Left ventricle myocardium inferior (tissue), 1 donor: ENCODE measurements around the gene SEMG2. TPM values are rescaled to one million over a fixed set of nuclear protein-coding genes. Genes with fewer than 3 reads are reported as not detected.

Source experiments
- DNase-seq: peaks from one replicate; pipeline ENCODE4 v3.0.0-alpha.2; 2020
- H3K27ac ChIP-seq: fragments of 200-600 bp; replicated peaks from 2 replicates; pipeline ENCODE4 v1.8.0; 2021
- H3K27me3 ChIP-seq: fragments of 200-600 bp; 2 replicates; pipeline ENCODE4 v1.8.0; 2021; ENCODE audit warnings: low read depth
- H3K36me3 ChIP-seq: fragments of 200-600 bp; 2 replicates; pipeline ENCODE4 v1.8.0; 2021
- H3K4me1 ChIP-seq: fragments of 200-600 bp; 2 replicates; pipeline ENCODE4 v1.8.0; 2021
- H3K4me3 ChIP-seq: fragments of 200-600 bp; 2 replicates; pipeline ENCODE4 v1.8.0; 2021; ENCODE audit warnings: mild to moderate bottlenecking, moderate library complexity
- H3K9me3 ChIP-seq: fragments of 200-600 bp; replicated peaks from 2 replicates; pipeline ENCODE4 v1.8.0; 2021
- intact Hi-C: fragments of 100-400 bp; cut with micrococcal nuclease; formaldehyde crosslinking; loops from one replicate; pipeline ENCODE4 v1.11.0; 2022
- total RNA-seq: library from RNA; stranded (reverse); fragmentation: NEBNext Ultra II Directional; extraction: Animal tissue kit (Norgen Biotek cat#: 25700); gene quantifications from one replicate; pipeline ENCODE4 v1.2.1, GENCODE V29; 2021
- TF ChIP-seq, protein P1 (sequence below): fragments of 200-600 bp; IDR thresholded peaks from 2 replicates; pipeline ENCODE4 v1.8.0; 2021; ENCODE audit warnings: antibody characterized with exemption, mild to moderate bottlenecking, borderline replicate concordance
- donor health status: DM: no; HTN: yes; CAD: no; lungs with severe emphysema.

SEMG2 gene
- total RNA-seq, 1 donor from 2014 or later: not detected

DNA sequence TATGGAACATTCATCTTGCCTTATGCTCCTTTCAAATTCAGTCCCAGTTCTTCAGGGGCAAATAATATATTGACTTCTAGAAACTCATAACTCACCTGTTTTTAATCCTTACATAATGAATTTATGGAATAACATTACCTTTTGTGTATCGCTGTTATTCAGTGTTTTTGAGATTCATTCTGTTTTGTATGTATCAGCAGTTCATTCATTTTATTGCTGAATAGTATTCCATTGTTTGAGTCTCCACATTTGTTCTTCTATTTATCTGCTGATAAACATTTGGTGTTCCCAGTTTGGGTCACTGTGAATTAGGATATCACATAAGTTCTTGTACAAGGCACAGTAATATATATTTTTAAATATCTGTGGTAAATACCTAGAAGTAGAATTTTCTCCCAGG is 5.1 kb downstream of the SEMG2 start:
- intact Hi-C loops: no loop called here
- no peaks in the 10 kb centered on the region for H3K4me1 ChIP-seq
- peaks cover 95% of the 10 kb centered on the region for H3K27me3 ChIP-seq
- H3K27ac ChIP-seq: no peak overlapping the region
- H3K36me3 ChIP-seq: no peaks in the 10 kb centered on the region
- H3K4me3 ChIP-seq: no peak overlapping the region
- TF ChIP-seq, protein P1, sequence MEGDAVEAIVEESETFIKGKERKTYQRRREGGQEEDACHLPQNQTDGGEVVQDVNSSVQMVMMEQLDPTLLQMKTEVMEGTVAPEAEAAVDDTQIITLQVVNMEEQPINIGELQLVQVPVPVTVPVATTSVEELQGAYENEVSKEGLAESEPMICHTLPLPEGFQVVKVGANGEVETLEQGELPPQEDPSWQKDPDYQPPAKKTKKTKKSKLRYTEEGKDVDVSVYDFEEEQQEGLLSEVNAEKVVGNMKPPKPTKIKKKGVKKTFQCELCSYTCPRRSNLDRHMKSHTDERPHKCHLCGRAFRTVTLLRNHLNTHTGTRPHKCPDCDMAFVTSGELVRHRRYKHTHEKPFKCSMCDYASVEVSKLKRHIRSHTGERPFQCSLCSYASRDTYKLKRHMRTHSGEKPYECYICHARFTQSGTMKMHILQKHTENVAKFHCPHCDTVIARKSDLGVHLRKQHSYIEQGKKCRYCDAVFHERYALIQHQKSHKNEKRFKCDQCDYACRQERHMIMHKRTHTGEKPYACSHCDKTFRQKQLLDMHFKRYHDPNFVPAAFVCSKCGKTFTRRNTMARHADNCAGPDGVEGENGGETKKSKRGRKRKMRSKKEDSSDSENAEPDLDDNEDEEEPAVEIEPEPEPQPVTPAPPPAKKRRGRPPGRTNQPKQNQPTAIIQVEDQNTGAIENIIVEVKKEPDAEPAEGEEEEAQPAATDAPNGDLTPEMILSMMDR: no peak
- no peaks in the 10 kb centered on the region for H3K9me3 ChIP-seq
- no peak for DNase-seq

DNA sequence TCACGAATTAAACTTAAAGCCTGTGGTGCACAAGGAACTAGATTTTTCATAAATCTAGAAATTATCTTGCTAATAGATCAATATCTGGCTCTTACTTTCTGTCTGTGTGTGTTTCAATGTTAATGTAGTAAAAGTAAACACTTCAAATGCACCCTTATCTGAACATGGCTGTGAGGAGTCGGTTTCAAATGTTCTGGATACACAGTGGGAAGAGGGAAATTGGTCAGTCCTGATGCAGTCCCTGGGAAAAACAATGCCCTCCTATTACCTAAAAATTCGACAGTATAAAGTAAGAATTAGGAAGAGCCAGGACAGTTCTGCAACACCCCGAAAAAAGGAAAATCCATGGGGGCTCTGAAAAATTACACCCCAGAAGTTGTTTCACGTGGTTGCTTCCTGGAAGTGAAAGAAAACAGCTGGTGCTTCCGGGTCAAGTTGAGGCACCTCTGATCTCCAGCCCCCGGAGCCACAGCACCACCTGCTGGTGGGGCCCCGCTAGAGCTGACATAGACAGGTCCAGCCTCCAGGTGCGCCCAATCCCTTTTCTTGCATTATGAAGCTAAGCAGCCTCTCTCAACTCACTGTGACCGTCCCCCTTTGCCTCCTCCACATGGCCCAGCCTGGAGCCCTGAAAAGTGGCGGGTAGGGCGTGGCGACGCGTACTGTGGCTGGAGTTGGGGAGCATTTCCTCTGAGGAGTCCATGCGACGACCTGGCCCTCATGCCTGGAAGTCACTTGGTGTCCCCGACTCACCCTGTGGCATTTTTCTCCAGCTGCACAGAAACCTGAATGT is 8.3 kb downstream of the SEMG2 start:
- Histone ChIP-seq H3K27me3 (peaks cover 69% of the 10 kb centered on the region), H3K36me3 (no peaks in the 10 kb centered on the region), H3K4me3 (no peak overlapping the region), H3K27ac (no peak overlapping the region), H3K4me1 (no peaks in the 10 kb centered on the region), H3K9me3 (peaks cover 9% of the 10 kb centered on the region)
- DNase-seq: no peak
- intact Hi-C loops: no loop called here
- TF ChIP-seq, protein P1: peak; percentile 28

DNA sequence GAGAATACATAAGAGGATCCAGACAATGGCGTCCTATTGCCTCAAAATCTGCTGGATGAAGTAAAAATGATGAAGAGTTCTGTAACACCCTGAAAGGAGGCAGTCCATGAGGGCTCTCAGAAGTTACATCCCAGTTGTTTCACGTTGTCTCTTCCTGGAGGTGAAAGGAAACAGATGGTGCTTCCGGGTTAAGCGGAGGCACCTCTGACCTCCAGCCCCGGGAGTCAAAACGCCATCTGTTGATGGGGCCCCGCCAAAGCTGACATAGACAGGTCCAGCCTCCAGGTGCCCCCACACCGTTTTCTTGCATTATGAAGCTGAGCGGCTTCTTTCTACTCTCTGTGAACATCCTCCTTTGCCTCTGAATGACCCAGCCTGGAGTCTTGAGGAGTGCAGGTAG is 9.5 kb downstream of the SEMG2 start:
- peaks cover 68% of the 10 kb centered on the region for H3K27me3 ChIP-seq
- H3K36me3 ChIP-seq: no peaks in the 10 kb centered on the region
- no peak overlapping the region for H3K4me3 ChIP-seq
- intact Hi-C loops: no loop called here
- no peak for DNase-seq
- H3K9me3 ChIP-seq: peaks cover 20% of the 10 kb centered on the region
- TF ChIP-seq, protein P1: no peak
- H3K4me1 ChIP-seq: no peaks in the 10 kb centered on the region
- H3K27ac ChIP-seq: no peak overlapping the region

DNA sequence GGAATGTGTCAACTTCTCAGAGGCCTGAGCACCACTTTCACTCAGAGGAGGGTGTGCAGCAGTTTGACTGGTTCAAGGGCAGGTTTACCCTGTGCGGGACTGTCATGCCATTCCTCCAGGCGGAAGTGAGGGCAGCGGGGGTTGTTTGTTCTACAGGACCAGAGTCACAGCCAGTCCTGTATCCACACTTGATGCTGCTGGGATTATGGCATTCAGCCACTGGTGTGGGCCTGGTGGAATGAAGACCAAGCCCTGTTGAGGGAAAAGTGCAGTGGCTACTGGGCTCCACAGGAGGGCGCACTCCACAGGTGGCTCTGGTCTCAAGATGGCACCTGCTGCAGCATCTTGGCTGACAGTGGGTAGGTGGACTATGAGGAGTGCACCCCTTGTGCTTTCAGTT is 14.8 kb downstream of the SEMG2 start:
- DNase-seq: no peak
- intact Hi-C loops: no loop called here
- Histone ChIP-seq H3K27ac (no peak overlapping the region), H3K36me3 (no peaks in the 10 kb centered on the region), H3K4me1 (no peaks in the 10 kb centered on the region), H3K4me3 (no peak overlapping the region), H3K9me3 (peaks cover 22% of the 10 kb centered on the region), H3K27me3 (peaks cover 61% of the 10 kb centered on the region)
- TF ChIP-seq, protein P1: no peak

DNA sequence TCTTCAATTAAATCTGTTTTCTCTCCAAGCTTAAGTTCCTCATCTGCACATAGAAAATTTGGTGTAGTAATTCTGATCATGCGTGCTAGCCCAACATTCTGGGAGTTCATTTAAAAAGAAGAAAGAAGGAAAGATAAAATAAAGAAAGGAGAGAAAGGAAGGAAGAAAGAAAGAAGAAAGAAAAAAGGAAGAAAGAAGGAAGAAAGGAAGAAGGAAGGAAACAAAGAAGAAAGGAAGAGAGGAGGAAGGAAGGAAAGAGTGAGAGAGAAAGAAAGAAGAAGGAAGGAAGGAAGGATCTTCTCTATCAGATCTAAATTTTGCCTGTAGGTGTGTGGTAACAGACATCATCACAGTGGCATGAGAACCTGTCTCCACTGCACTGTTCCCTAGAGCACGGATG is 17.0 kb downstream of the SEMG2 start:
- intact Hi-C loops: no loop called here
- H3K27me3 ChIP-seq: peaks cover 73% of the 10 kb centered on the region
- no peaks in the 10 kb centered on the region for H3K4me1 ChIP-seq
- H3K27ac ChIP-seq: no peak overlapping the region
- TF ChIP-seq, protein P1: no peak
- DNase-seq: no peak
- no peaks in the 10 kb centered on the region for H3K36me3 ChIP-seq
- H3K9me3 ChIP-seq: peaks cover 22% of the 10 kb centered on the region
- no peak overlapping the region for H3K4me3 ChIP-seq
